ELR (cell line): Measurements from ENCODE around the gene KCTD20.
"Not testable (repeated sequence)": the region's sequence is repeated elsewhere in the genome, so short reads cannot be mapped to it uniquely, and the experiment has no call there.

Experiments
- DNase-seq: peaks from one replicate; pipeline ENCODE4 v3.0.0-alpha.2; 2015; ENCODE audit warnings: low read depth

Gene KCTD20

GRCh38 chr6:36442671-36443470 lies at the start of gene KCTD20, which contains the start of gene PXT1:
Gene KCTD20 (plus strand): TSS chr6:36443000. CDS start chr6:36470098, 27,098 bp downstream.
Gene PXT1 (minus strand): TSS chr6:36442854. CDS start chr6:36426082, 16,772 bp downstream.
- peak; percentile 93 for DNase-seq

- no peak for DNase-seq
Measured at GRCh38 chr6:36399970-36400369, 42.8 kb upstream of the KCTD20 start.

DNA sequence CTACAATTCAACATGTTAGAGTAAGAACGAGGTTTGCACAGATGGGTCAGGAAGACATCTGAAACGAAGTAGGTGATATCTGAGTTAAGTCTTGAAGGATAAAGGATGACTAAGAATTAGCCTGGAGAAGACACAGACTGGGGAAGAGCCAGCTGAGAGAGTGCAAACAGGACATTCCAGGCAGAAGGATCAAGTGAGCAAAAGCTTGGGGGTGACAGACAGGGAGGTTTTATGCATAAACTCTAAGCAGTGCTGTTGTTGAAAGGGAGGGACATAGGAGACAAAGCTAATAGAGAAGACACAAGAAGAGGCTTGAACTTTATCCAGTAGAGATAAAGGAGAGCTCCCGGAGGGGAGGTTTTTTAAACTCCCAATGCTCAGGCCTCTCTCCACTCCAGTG lies 40.3 kb upstream of the KCTD20 start:
- DNase-seq: no peak

DNA sequence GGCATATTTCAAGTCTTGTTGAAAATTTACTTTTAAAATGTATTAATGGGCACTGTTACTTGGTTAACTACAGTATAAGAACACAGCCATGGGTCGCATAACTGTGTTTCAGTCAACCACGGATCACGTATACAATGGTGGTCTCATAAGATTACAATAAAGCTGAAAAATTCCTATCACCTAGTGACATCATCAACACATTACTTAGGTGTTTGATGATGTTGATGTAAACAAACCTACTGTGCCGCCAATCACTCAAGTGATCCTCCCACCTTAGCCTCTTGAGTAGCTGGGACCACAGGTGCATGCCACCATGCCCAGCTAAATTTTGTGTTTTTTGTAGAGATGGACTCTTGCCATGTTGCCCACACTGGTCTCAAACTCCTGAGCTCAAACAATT lies 38.6 kb upstream of the KCTD20 start:
- no peak for DNase-seq

GRCh38 chr6:36409718-36410117 lies 33.1 kb upstream of the KCTD20 start:
- not testable (repeated sequence) for DNase-seq

GRCh38 chr6:36413489-36414480 lies 29.0 kb upstream of the KCTD20 start:
- no peak for DNase-seq

DNA sequence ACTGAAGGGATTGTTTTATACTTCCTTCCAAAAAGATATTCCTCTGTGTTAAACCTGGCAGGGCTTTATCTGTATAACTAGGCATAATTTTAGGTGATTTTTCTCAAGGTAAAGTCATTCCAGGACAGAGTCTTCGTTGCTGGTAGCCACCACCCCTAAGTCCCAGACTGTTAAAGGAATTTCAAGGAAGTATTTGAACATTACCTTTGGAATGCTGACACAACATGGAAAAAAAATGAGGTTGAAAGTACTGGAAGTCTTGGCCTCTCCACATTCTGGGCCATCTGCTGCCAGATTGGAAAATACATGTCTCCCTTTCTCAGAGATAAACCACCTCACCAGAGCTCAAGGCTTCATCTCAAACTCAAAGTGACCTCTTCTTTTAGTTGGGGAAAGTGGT lies 28.3 kb upstream of the KCTD20 start:
- DNase-seq: no peak

GRCh38 chr6:36418558-36418957 lies 24.2 kb upstream of the KCTD20 start:
- peak; percentile 38 for DNase-seq

DNA sequence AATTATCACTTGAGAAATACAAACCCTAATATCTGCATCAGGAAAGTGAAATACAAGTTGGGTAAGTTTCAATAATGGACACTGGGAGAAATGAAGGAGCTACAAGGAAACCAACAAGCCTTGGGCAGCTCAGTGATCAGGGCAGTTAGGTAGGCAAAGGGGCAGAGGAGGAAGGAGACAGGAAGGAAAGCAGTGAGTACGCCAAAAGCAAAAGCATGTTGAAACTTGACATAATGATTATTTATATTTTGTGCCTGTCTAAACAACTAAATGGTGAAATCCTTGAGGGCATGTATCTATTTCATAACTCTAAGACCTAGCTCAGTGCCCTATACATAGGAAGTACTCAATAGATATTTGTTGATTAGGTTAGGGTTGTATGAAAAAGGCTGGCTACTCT lies 23.5 kb upstream of the KCTD20 start:
- DNase-seq: no peak

DNA sequence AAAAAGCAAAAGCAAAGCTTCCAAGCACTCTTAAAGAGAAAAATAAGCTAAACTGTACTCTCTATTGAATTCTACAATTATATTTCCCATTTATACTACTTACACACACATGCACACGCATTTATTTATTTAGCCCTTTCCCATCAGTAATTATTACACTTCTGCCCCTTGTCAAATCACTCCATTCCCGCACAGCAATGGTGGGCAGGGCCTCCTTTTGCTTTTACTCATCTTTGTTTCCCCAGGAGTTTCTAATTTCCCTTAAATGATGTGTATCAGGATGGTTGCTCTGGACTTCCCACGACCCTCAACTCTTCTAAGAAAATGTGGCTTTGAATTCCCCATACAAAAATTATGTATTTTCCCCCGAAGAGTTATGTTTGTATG lies 20.1 kb upstream of the KCTD20 start:
- DNase-seq: no peak

DNA sequence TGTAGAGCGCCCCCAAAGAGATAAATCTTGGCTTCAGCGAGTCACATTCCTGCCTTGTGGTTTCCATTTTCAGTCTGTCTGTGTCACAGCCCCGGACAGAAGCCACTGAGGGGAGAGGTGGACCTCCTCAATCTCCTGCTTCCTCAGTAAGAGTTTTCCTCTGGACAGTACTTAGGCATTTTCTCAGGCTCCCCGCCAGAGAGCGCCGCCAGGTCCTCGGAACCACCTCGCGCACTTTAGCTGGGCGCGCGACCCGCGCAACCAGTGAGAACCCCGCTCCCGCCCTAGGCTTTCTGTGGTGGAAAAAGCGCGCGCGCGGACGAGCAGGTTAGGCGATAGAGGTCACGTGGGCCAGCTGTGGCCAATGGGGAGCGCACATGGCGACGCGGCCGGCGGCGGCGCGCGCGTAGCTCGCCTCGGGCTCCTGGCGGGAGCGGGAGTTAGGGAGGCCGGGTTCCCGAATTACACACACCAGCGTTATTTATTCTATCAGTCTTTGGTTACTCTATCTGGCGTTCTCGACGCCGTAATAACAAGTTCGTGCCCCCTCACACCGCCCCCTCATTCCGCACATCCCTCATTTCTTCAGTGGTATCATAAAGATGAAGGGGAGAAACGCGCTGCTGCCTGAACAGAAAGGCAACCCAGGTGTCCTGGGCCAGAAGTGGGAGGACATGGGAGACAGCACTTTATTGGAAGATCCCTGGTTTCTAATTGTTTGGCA lies 19.5 kb upstream of the KCTD20 start:
- DNase-seq: peak; percentile 100

DNA sequence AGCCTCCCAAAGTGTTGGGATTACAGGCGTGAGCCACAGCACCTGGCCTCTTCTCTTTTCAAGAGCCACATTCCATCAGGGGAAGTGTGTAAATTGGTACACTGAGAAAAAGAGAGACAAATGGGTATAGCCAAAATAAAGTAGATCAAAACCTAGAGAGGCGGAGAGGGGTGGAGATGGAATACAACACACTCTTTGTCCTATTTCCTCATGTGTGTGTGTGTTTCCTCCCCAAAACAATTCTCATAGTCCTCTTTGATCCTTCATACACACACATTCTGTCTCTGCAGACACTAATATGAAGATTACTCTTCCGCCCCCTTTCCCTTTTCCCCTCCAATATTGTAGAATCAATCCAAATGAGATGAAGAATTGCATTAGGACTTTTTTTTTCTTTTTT lies 16.2 kb upstream of the KCTD20 start:
- no peak for DNase-seq

DNA sequence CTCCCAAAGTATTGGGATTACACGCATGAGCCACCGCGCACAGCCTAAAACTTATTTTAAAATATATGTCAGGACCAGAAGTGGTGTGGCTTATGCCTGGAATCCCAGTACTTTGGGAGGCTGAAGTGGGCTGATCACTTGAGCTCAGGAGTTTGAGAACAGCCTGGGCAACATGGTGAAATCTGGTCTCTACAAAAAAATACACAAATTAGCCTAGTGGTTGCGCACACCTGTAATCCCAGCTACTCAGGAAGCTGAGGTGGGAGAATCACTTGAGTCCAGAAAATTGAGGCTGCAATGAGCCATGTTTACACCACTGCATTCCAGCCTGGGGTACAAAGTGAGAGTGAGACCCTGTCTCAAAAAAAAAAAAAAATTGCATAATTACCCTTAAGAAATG lies 13.9 kb upstream of the KCTD20 start:
- no peak for DNase-seq

DNA sequence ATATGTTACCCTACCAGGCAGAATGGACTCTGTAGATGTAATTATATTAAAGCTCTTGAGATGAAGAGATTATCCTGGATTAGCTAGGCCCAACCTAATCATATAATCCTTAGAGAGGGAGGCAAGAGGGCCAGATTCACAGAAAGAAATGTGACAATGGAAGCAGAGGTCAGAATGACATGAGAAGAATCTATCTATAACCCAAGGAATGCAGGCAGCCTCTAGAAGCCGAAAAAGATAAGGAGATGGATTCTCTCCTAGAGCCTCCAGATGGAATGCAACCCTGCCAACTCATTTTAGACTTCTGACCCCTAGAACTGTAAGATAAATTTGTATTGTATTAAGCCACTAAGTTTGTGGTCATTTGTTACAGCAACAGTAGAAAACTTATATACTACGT lies 12.4 kb upstream of the KCTD20 start:
- peak; percentile 8 for DNase-seq

GRCh38 chr6:36431197-36431596 lies 11.6 kb upstream of the KCTD20 start:
- DNase-seq: no peak

- DNase-seq: peak; percentile 68
Measured at GRCh38 chr6:36432151-36432671, 10.6 kb upstream of the KCTD20 start.

DNA sequence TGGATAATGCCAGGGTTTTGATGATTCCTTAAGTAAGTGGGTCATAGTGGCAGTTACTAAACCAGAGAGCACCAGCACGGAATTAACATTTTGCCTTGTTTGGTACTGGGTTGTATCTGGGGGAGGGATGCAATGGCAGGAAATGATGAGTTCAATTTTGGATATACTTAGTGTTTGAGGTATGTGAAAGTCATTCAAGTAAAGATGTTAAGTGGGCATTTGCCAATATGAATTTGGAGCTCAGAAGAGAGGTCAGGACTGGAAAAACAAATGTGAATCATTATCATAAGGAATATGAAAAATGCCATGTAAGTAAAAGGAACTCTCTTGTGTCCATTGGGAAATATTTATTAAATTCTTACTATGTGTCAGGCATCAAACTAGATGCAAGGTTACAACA lies 6.3 kb upstream of the KCTD20 start:
- peak; percentile 55 for DNase-seq

- DNase-seq: peak; percentile 100
Measured at GRCh38 chr6:36441307-36441894, 1.4 kb upstream of the KCTD20 start.

GRCh38 chr6:36442103-36442670 lies 613 bp upstream of the KCTD20 start:
- peak; percentile 10 for DNase-seq

DNA sequence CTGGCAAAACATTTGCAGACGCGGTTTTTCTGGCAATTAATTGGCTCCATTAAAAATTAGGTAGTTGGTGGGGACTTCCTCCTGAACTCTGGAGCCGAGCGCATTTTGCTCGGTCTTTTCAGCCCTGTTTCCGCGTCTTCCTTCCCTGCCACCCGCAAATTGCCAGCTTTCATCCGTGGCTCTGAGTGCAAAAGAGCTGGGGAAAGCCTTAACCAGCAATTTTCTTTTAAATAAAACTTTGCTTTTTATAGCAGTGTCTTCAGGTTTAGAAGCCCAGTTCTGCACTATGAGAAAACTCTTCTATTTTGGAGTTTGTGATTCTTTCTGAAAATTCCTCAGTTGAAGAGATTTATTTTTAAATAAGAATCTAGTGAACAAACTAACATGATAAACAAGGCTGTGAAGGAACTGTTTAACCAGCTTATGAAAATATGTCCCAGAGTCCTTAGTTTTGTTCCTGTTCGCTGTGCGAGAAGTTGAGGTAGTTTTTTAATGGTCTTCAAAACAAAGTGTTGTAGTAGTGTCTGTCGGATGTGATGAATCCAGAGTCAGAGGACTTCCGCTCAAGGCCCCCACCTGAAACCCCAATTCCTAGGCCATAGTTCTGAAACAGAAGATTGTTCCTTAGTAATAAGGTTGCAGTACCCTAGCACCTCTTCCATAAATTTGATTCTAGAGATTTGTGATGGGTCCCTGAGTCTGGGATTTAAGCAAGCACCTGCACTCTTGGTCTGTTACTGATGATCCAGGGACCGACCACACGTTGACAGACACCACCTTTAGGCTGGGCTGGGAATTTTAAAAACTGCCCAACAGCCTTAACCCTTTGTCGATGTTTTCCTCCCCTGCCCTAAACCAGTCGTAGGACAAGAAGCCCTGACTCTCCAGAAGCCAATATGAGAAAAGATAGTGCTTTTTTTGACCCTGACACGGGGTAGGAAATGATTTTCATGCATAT lies 950 bp downstream of the KCTD20 start:
- peak; percentile 49 for DNase-seq
